GM18907 (cell line): ENCODE measurements around the gene RHOG.

Source experiments
- ATAC-seq: cut with Tn5 transposase; IDR thresholded peaks from one replicate; pipeline ENCODE4 v1.9.1; 2021; ENCODE audit warnings: mild to moderate bottlenecking, moderate library complexity; ENCODE audit not compliant: unreplicated experiment

RHOG gene

DNA sequence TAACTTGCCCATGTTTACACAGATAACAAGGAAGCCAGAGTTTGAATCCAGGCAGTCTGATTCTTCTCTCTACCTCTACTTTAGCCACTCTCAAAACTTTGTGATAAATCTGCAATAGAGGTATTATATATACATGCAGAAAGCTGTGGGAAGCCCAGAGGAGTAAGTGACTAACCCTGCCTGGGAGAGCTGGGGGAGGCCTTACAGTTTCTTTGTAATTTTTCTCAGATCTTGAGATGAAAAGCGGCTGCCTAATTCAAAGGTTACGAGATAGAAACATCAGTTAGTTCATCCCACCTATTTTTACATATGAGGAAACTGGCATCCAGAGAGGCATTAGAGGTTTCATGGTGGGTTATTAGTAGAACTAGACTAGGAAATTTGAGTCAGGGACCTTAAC, 19.6 kb upstream of the RHOG start:
- no peak for ATAC-seq

DNA sequence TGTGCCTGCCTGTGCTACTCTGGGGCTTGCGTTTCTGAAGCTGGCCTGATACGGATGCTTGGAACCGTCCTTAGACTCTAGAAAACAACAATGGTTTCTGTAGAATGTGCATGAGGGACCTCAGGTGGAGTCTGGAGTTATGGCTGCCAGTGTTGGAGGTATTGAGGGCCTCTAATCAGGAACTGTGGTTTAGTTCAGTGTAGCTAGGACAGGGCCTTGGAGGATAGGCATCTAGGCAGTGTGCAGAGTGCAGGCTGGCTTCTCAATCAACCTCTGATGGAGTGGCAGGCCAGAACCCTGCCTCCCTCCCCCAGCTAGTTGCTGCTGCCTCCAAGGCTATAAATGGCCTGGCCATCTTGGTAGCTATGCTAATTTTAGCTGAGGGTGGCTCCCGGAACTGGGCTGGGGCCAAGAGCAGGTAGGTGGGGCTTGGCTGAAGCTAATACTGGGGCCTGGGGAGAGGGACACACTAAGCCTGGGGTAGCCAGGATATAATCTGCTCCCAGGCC, 18.7 kb upstream of the RHOG start:
- peak; percentile 33 for ATAC-seq

DNA sequence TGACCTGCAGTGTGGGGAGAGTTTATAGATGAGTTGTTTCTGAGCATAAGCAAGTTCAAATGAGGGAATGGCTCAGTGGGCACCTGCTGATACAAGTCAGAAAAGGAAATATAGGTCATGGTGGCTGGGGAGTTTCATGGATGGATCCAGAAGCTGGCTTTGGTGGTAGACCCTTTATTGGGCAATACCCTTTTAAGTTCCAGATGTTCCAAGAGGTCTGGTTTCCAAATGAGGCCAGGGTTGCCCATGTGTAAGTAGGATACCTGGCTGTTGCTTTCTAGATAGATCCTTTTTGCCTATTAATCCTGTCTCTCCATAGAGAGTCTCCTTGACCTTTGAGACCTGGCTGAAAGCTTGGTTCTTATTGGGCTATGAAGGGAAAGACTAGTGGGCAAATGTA, 16.9 kb upstream of the RHOG start:
- ATAC-seq: no peak

DNA sequence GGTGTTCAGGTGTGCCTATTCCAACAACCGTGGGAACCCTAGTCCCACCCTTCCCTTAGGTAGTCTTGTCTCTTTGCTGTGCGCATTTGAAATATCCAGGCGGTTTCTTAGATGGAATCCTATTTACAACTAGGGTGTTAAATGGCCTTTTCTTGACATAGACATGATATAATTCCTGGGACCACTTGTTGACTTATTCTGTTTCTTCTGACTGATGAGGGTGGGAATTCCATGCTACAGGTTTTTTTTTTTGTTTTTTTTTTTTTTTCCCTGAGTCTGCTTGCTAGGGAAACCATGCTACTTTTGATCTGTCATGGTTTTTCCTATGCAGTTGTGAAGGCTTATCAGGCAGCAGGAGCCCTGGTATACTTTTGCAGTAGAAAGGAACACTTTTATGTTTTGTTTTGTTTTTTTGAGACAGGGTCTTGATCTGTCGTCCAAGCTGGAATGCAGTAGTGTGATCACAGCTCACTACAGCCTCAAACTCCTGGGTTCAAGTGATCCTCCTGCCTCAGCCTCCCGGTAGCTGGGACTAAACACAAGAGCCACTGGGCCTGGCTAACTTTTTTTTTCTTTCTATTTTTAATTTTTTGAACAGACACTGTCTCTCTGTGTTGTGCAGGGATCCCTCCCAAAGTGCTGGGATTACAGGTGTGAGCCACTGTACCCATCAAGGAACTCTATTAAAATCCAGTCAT, 16.2 kb upstream of the RHOG start:
- no peak for ATAC-seq

DNA sequence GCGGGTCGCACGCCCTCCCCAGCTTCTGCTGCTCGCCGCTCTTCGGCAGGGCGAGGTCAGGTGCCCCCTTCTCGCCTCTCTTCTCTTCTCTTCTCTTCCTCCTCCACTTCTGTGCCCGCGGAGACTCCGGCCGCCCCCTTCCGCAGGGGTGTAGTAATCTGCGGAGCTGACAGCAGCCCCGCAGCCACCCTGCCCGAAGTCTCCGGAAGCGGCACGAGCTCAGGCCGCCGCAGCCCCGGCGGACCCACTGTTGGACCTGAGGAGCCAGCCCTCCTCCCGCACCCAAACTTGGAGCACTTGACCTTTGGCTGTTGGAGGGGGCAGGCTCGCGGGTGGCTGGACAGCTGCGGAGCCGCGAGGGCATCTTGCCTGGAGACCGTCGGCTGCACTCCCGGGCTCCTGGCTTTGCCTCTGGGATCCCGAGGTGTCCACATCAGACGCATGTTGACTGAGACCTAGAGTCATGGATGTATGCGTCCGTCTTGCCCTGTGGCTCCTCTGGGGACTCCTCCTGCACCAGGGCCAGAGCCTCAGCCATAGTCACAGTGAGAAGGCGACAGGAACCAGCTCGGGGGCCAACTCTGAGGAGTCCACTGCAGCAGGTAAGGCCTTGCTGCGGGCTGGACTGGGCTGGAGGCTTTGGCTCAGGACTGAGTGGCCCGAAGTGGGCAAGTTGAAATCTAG, 15.2 kb upstream of the RHOG start:
- ATAC-seq: peak; percentile 29

DNA sequence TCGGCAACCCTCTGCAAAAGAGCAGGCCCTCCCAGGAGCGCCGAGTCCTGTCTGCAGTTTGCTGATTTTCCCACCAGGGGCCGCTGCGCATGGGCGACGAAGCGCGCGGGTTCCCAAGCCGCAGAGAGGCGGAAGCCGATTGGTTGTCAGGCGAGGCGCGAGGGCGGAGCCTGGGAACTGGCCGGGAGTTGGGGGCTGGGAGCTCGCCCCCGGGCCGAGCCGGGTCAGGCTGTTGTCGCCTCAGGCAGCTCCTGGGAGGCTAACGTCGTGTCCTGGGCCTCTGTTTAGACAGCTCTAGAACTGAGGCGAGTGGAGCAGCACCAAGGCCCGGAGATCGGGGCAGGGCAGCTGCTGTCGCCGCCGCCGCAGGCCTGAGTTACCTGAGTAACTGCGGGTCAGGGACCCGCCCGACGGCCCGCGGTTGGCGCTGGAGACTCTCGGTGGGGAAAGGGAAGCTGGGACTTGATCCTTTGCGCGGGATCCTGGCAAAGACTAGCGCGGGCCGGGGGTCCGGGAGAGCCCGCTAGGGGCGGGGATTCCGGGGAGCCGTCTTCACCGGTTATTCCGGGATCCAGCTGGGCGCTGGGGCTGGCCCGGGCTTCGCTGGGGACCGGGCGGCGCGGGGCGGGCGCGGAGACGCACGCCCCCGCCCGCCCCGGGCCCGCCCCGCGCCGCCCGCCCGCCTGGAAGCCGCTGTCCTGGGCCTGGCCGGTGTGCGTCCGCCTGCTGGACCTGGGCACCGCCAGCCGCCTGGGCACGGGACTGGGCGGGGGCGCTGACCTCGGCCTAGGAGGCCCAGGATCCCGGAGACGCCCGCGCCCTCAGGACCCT, 14.4 kb upstream of the RHOG start, which contains the start of gene STIM1:
TSS of gene STIM1 (plus strand) at position 688 of the 831 bp plus-strand sequence. CDS start 607 bp downstream, outside the sequence.
- ATAC-seq: peak; percentile 69

DNA sequence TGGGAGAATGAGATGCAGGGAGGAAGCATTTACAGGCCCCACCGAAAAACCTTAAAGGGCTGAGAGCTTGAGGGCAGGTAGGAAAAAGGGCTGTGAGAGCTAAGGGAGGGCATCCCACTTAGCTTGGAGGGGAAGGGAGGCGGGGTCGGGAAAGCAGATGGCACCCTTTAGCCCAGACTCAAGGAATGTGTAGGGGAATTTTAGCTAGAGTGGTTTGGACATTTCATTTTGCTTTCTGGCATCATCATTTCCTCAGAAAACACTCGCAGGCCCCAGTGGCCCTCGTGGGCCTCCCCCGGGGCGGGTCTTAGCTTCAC, 13.9 kb upstream of the RHOG start:
- no peak for ATAC-seq

DNA sequence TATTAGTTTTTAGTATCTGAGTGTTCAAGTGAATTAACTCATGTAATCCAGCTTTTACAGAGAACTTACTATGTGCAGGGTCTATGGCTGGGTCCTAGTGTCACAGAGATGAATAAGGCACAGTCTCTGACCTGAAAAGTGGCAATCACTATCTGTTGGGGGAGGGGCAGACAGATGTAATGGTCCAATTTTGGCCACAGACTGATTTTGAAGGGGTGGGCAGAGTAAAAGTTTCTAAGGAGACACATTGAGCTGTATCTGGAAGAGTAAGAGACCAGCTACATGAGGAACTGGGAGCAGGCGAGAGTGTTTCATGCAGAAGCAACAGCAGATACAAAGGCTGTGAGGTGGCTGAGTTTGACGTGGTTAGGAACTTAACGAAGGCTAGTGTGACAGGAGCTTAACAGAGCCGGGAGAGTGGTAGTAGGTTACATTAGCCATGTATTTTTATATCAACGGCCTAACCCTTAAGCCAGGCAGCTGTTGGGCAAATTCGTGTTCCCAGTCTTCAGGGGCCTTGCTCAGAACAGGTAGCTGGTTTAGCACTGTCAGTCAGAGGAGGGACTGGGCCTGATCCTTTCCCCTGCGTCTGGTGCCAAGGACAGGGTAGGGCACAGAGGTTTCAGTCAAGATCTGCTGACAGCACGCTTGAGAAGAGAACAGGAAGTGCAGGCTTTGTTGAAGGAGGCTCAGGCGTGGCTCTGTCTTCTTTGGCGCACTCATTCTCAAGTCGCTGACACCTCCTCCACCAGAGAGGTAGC, 13.3 kb upstream of the RHOG start:
- peak; percentile 39 for ATAC-seq

DNA sequence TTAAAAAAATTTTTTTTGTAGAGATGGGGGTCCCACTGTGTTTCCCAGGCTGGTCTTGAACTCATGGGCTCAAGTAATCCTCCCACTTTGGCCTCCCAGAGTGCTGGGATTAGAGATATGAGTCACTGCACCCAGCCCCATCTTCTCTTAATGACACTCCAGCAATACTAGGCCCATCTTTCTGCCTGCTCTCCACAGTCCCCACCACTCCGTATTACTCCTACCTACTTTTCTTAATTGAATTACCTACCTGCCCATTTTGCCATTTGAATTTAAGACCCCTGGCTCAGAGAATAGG, 12.7 kb upstream of the RHOG start:
- ATAC-seq: no peak

DNA sequence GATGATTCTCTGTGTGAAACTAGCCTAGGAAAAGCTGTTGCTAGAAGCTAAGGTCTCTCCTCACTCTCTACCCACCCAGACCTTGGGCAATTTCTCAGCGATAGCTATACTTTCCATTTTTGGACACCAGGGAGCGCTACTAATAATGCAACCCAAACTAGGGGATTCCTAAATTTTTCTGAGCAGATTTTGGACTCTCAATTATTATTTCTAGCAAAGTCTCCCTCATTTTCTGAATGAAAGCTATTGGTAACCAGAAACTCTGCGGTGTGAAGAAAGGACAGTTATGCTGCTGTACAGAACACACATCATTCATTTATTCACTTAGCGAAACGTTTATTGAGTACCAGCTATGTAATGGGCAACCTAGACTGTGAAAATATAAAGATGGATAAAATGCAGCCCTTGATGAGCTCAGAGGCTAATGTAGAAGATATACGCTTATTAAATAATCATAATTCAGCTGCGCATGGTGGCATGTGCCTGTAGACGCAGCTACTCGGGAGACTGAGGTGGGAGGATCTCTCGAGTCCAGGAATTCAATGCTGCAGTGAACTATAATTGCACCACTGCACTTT, 8.6 kb upstream of the RHOG start:
- no peak for ATAC-seq

DNA sequence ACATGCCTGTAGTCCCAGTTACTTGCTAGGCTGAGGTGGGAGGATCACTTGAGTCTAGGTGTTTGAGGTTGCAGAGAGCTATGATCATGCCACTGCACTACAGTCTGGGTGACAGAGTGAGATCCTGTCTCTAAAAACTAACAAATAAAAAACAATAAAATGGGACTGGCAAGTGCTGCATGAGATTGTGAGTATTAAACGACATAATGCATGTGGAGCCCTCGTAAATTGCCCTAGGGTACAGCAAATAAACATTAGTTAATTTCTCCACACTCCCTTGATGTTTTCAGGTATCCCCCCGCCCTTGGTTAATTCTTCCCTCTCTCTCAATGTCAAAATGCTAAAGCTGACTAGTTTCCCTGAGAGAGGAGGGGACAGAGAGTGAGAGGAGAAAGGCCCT, 4.9 kb upstream of the RHOG start:
- ATAC-seq: no peak

DNA sequence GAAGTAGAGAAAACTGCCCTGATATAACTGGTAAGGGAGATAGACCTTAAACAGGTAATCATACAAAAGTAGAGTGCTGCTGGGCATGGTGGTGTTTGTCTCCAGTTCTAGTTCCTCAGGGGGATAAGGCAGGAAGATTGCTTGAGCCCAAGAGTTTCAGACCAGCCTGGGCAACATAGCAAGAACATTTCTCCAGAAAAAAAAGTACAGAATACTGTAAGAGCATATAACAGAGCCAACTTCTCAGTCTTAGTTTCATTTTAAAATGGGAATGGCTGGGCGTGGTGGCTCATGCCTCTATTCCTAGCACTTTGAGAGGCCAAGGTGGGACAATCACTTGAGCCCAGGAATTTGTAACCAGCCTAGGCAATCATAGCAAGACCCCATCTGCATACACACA, 4.5 kb upstream of the RHOG start:
- ATAC-seq: no peak

DNA sequence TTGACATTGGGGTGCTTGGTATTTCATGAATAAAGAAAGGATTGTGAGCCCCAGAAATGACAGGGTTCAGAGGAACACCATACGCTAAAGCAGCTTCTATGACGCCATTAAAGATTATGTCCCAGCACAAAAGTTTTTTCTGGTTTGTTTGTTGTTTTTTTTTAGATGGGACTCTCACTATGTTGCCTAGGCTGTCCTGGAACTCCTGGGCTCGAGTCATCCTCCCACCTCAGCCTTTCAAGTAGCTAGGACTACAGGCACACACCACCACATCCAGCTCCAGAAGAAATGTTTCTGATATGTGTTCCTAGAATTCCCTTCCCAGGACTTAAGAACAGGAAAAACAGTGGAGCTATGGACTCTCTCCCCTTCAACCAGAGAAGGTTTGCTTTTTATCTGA, 2.6 kb upstream of the RHOG start:
- ATAC-seq: no peak

DNA sequence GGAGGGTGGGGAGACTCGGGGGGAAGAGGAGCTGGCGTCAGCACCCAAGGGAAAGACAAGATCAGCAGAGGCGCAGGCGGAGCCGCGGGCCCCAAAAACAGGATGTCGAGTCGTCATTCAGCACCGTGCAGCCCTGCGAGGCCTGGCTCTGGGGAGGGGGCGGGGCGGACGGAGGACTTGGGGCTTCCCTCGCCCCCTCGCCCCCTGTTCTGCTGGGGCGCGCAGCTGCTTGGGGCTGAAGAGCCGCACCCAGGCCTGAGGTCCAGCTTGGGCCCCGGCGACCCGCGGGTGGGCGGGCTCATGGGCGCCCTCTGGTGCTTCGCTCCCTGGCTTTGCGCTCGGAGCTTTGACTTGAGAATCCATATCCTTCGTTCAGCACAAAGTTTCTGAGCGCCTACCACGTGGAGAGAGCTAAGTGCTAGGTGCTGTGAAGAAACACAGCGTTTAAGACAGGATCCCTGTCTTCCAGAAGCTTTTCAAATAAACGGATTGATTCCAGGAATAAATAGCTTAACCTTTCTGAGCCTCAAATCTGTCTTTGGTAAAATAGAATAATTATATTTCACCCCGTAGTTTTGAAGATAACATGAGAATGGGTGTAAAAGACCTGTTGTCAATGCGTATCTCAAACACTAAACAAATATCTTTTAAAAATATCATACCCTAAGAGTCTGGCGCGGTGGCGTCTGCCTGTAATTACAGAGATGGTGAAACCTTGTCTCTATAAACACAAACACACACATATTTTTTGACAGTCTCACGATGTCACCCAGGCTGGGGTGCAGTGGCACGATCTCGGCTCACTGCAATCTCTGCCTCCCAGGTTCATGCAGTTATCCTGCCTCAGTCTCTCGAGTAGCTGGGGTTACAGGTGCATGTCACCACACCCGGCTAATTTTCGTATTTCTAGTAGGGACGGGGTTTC, 929 bp upstream of the RHOG start:
- peak; percentile 70 for ATAC-seq

DNA sequence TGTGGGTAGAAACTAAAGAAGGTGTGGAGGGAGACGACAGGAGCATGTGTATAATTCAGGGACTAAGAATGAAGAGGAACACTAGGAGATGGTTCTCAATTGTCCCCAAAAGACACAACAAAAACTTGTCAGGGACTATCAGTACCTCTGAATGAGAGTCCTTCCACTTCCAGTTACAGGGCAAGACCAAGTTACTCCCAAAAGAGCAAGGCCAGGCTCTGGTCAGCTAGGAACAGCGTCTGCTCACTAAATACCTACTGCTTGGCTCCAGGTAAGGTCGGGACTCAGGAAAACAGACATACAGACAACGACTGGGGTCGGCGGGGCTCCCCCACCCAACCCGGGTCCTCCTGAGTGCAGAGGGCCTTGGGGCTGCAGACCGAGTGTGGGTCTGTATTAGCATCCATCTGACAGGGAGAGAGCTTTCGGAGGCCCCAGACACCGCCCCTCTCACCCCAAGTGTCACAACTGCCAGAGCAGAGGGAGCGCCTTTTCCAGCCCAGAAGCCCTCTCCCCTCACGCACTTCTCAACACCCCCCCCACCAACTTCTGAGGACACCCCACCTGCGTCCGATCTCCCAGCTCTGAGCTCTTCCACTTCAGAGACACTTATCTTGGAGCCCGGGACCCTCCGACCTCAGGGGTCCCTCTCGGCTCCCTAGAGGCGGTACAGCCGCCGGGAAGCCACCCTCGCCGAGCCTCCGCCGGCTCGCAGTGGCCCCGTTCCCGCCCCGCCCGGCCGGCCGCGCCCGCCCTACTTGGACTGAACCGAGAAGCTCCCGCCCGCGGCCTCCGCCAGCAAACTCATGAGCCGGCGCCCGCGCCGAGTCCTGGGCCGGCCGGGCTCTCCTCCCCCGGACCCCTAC, 522 bp downstream of the RHOG start:
- ATAC-seq: peak; percentile 1

DNA sequence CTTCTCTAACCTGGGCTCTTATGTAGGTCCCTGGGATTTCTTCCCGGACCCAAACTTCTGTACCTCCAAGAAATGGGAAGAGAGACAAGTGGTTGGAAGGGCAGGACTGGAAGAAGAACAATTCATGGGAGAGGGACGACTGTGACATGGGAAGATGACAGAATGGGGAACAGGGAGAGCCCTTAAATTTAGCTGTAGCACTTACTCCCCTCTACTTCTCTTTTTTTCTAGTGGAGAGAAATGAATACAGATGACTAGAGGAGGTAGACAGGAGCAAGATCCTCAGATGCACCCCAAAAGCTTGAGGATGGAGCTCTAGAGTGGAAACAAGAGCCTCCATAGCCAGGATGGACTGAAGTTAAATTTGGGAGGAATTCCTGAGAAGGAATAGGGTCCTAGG, 2.3 kb downstream of the RHOG start:
- ATAC-seq: no peak

DNA sequence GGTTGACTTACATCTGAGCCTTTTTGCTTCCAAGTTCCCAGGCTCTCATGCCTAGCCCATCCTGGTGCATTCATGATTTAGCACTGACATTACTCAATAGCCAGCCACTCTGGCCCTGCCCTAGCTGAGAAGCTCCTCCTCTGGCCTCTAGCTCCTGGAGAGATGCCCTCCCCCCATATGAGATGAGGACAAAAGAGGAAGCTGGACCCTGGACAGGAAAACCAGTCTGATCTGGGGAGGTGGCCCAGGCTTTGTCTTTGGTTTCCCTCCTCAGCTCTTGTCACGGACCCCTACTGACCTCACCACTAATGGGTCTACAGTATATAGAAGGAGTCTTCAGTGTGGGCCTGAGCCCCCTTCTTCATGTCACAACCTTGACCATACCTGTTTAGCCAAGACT, 3.0 kb downstream of the RHOG start:
- ATAC-seq: no peak

DNA sequence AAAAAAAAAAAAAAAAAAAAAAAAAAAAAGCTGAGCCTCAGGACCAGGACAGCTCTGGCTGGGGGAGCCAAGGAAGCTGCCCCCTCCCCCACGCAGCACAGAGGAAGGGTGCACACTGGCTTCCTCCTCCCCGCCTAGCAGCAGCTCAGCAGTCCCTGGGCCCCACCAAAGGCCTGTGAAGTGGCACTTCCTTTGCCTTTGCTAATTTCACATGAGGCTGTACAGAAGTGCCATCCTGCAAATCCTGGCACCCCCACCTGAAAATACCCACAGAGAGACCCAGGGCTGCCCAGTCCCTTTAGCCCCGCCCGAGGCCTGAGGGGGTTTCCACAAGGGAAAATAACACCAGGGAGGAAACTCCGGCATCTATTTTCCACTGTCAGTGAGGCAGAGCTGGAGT, 3.9 kb downstream of the RHOG start:
- no peak for ATAC-seq

DNA sequence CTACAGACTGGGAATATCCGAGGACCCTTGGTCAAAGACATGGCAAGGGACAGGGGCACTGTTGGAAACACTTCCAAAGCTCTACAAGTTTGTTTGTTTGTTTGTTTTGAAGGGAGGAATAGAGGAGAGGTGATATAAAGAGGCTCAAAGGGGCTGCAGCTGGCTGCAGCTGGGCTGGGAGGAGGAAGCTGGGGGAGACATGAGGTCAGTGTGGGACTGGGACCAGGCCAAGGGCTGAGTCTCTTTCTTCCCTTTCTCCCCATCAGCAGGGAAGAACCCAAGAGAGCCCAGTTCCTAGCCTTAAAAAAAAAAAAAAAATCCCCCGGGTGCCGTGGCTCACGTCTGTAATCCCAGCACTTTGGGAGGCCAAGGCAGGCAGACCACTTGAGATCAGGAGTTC, 5.0 kb downstream of the RHOG start:
- ATAC-seq: no peak
